Smooth muscle cell (in vitro differentiated cells): ENCODE measurements around the gene PEAK3. TPM values are rescaled to one million over a fixed set of nuclear protein-coding genes. Genes with fewer than 3 reads are reported as not detected.

ENCODE experiments used
- DNase-seq: peaks from one replicate; lab custom pipeline; 2025; ENCODE audit not compliant: unreplicated experiment; lab: John Stamatoyannopoulos, UW
- H2AFZ ChIP-seq: fragments of 200-600 bp; sonication (generic); 2 replicates; pipeline ENCODE4 v1.6.0; 2016; ENCODE audit warnings: antibody characterized with exemption, low read depth, mild to moderate bottlenecking
- H3F3A ChIP-seq: fragments of 200-600 bp; sonication (generic); 2 replicates; pipeline ENCODE4 v1.6.0; 2017; ENCODE audit warnings: antibody characterized with exemption, low read depth
- H3K27ac ChIP-seq: fragments of 200-600 bp; sonication (generic); 2 replicates; pipeline ENCODE4 v1.5.1; 2016; ENCODE audit warnings: low read depth, mild to moderate bottlenecking
- H3K27me3 ChIP-seq: fragments of 200-600 bp; sonication (generic); 2 replicates; pipeline ENCODE4 v1.6.1; 2016; ENCODE audit warnings: low read depth, mild to moderate bottlenecking
- H3K36me3 ChIP-seq: fragments of 200-600 bp; sonication (generic); 2 replicates; pipeline ENCODE4 v1.5.1; 2016; ENCODE audit warnings: low read depth
- H3K4me1 ChIP-seq: fragments of 200-600 bp; sonication (generic); 2 replicates; pipeline ENCODE4 v1.5.1; 2016; ENCODE audit warnings: low read depth
- H3K4me2 ChIP-seq: fragments of 200-600 bp; sonication (generic); 2 replicates; pipeline ENCODE4 v1.6.0; 2016; ENCODE audit warnings: mild to moderate bottlenecking
- H3K4me3 ChIP-seq: fragments of 200-600 bp; sonication (generic); 2 replicates; pipeline ENCODE4 v1.5.1; 2016; ENCODE audit warnings: mild to moderate bottlenecking
- H3K79me2 ChIP-seq: fragments of 200-600 bp; sonication (generic); 2 replicates; pipeline ENCODE4 v1.6.0; 2016; ENCODE audit warnings: low read depth, mild to moderate bottlenecking
- H3K9ac ChIP-seq: fragments of 200-600 bp; sonication (generic); 2 replicates; pipeline ENCODE4 v1.6.0; 2016; ENCODE audit warnings: low read depth
- H3K9me3 ChIP-seq: fragments of 200-600 bp; sonication (generic); replicated peaks from 2 replicates; pipeline ENCODE4 v1.5.1; 2016; ENCODE audit warnings: low read depth
- H4K20me1 ChIP-seq: fragments of 200-600 bp; sonication (generic); 2 replicates; pipeline ENCODE4 v1.6.0; 2016; ENCODE audit warnings: low read depth
- WGBS: methylation state at CpG from one replicate; pipeline ENCODE4 v1.1.7; 2016; ENCODE audit warnings: low lambda C conversion rate; 5-methylcytosine and 5-hydroxymethylcytosine counted together
- polyA plus RNA-seq: library from polyadenylated mRNA; unstranded; fragments of >200 nt; fragmentation: Nextera tagmentation; extraction: Ambion mirVana; gene quantifications from 2 replicates; pipeline ENCODE4 v1.2.1, GENCODE V29; 2016
- total RNA-seq: library from RNA; depleted of rRNA; stranded (reverse); fragments of >200 nt; gene quantifications from 2 replicates; pipeline ENCODE4 v1.2.3, GENCODE V29; 2014
- TF ChIP-seq, protein P1 (sequence below): fragments of 200-600 bp; sonication (generic); IDR thresholded peaks from 2 replicates; pipeline ENCODE4 v1.5.1; 2017; ENCODE audit warnings: borderline replicate concordance, mild to moderate bottlenecking, antibody characterized with exemption; ENCODE audit not compliant: insufficient read depth, poor library complexity, severe bottlenecking

Gene PEAK3
- total and polyA plus RNA-seq, 2 experiments from 2014 or later, result 0.71 TPM; not detected in 1

DNA sequence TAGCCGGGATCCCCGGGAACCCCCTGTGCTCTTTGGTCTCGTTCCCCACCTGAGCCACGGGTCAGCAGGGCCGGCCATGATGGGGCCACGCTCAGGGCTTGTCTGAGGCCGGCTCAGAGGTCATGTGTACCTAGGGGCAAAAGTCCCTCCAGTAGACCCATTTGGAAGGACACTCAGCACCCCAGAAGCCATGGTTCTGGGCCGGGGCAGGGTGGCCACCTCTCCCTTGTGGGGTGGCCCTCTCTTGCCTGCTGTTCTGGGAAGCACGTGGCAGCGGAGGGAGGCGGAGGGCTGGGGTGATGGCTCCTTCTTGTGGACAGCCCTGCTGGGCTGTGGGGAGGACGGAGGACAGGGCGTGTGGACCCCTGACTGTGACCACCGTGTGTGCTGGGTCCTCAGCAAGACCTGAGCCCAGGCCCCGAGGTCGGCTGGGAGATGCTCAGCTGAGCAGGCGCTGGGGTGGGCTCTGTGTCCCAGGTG, 6.4 kb upstream of the PEAK3 start:
- H4K20me1 ChIP-seq, result peaks cover 58% of the 10 kb centered on the region
- H3K79me2 ChIP-seq, result no peaks in the 10 kb centered on the region
- no peak for DNase-seq
- no peak overlapping the region for H3K27ac ChIP-seq
- no peaks in the 10 kb centered on the region for H3K36me3 ChIP-seq
- TF ChIP-seq, protein P1, sequence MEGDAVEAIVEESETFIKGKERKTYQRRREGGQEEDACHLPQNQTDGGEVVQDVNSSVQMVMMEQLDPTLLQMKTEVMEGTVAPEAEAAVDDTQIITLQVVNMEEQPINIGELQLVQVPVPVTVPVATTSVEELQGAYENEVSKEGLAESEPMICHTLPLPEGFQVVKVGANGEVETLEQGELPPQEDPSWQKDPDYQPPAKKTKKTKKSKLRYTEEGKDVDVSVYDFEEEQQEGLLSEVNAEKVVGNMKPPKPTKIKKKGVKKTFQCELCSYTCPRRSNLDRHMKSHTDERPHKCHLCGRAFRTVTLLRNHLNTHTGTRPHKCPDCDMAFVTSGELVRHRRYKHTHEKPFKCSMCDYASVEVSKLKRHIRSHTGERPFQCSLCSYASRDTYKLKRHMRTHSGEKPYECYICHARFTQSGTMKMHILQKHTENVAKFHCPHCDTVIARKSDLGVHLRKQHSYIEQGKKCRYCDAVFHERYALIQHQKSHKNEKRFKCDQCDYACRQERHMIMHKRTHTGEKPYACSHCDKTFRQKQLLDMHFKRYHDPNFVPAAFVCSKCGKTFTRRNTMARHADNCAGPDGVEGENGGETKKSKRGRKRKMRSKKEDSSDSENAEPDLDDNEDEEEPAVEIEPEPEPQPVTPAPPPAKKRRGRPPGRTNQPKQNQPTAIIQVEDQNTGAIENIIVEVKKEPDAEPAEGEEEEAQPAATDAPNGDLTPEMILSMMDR, result no peak
- no peak overlapping the region for H2AFZ ChIP-seq
- H3F3A ChIP-seq, result no peaks in the 10 kb centered on the region
- 94% methylated on average over 17 of the region's 17 CpGs for WGBS
- H3K9ac ChIP-seq, result no peak overlapping the region
- no peak overlapping the region for H3K4me3 ChIP-seq
- peaks cover 10% of the 10 kb centered on the region for H3K4me1 ChIP-seq
- peaks cover 69% of the 10 kb centered on the region for H3K27me3 ChIP-seq
- no peaks in the 10 kb centered on the region for H3K9me3 ChIP-seq
- H3K4me2 ChIP-seq, result no peak overlapping the region

DNA sequence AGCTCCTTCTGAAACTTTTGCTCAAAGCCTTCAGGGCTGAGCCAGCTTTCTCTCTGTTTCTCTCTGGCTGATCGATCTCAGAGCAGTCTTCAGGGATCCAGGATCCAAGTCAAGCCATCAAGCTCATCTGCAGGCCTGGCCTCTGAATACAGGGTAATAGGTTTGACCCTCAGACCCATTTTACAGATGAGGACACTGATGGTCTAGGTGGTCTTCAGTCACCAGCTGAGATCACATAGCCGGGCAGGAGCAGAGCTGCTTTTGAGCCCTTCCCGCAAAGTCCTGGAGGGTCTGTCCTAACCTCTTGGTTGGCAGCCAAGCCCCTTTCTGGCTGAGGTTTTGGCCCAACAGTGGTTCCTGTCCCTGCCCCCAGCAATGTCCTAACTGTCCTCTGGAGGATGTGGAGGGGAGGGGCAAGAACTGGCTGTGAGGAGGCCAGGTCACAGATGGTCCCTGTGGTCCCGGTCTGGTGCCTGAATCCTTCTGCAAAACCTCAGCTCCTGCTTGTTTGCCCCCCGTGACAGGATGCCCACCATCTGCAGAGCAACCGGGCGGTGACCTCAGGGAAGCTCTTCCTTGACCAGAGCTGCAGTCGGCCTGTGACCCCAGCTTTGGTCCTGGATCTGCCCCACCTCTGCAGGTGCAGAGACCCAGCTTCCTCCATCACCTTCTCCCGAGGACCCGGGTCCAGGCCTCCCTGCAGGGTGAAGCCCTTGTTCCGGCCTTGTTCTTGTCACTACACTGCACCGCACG, 5.8 kb upstream of the PEAK3 start:
- Histone ChIP-seq H3K4me1 (peaks cover 10% of the 10 kb centered on the region), H3K27ac (no peak overlapping the region), H3K4me3 (no peak overlapping the region), H3K36me3 (no peaks in the 10 kb centered on the region), H3K4me2 (no peak overlapping the region), H3F3A (no peaks in the 10 kb centered on the region), H3K27me3 (peaks cover 63% of the 10 kb centered on the region), H4K20me1 (peaks cover 58% of the 10 kb centered on the region), H3K9ac (no peak overlapping the region), H2AFZ (no peak overlapping the region), H3K79me2 (no peaks in the 10 kb centered on the region), H3K9me3 (no peaks in the 10 kb centered on the region)
- WGBS, result 94% methylated on average over 13 of the region's 13 CpGs
- DNase-seq, result no peak
- TF ChIP-seq, protein P1, result no peak

DNA sequence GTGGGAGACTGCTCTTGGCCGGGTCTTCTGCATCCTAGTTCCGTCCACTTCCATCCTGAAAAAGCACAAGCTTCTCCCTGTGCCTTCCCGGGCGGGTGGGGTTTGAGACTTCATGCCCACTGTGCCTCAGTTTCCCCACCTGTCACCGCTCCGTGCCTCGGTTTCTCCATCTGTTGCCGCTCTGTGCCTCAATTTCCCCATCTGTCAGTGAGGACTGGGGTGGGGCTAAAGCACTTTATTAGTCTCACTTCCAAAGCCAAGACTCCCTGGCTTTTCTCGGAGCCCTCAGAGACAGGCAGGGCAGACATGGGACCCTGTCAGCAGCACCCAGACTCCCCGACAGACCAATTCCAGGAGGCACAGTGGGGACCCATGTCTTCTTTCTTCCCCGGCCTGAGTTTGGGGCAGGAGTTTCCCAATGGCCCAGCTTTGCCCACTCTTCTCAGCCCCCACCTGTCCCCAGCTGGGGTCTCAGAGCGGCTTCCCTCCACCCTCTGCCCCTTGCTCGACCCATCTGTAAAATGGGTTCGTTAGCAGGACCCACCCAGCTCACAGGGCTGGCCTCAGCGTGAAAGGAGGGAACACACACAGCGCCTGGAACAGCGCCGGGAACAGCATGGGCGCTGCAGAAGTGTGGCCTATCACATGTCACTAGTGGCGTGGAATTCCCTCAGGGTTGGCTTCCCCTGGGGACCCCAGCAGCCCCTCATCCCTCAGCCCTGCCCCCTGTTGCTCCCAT, 4.6 kb upstream of the PEAK3 start:
- H3K9ac ChIP-seq, result no peak overlapping the region
- 91% methylated on average over 20 of the region's 20 CpGs for WGBS
- peaks cover 10% of the 10 kb centered on the region for H3K4me1 ChIP-seq
- H3K9me3 ChIP-seq, result no peaks in the 10 kb centered on the region
- H3K4me2 ChIP-seq, result no peak overlapping the region
- TF ChIP-seq, protein P1, result no peak
- peaks cover 51% of the 10 kb centered on the region for H3K27me3 ChIP-seq
- no peaks in the 10 kb centered on the region for H3K79me2 ChIP-seq
- no peak overlapping the region for H3K27ac ChIP-seq
- peaks cover 59% of the 10 kb centered on the region for H4K20me1 ChIP-seq
- no peaks in the 10 kb centered on the region for H3F3A ChIP-seq
- no peaks in the 10 kb centered on the region for H3K36me3 ChIP-seq
- no peak for DNase-seq
- no peak overlapping the region for H3K4me3 ChIP-seq
- no peak overlapping the region for H2AFZ ChIP-seq
